Endothelial cell (in vitro differentiated cells): Measurements from ENCODE around the gene CD151. TPM values are rescaled to one million over a fixed set of nuclear protein-coding genes. Genes with fewer than 3 reads are reported as not detected.

Experiments
- DNase-seq: peaks from one replicate; pipeline ENCODE4 v3.0.0; 2021; ENCODE audit warnings: low spot score
- H3K27ac Mint-ChIP-seq: one replicate; pipeline ENCODE4 v1.8.0; 2021; ENCODE audit warnings: mixed read lengths, inconsistent platforms; ENCODE audit not compliant: unreplicated experiment
- H3K27me3 Mint-ChIP-seq: one replicate; pipeline ENCODE4 v1.8.0; 2021; ENCODE audit warnings: mild to moderate bottlenecking, moderate library complexity, mixed read lengths, inconsistent platforms; ENCODE audit not compliant: unreplicated experiment
- H3K36me3 Mint-ChIP-seq: one replicate; pipeline ENCODE4 v1.8.0; 2021; ENCODE audit warnings: mild to moderate bottlenecking, low read depth, mixed read lengths, inconsistent platforms; ENCODE audit not compliant: unreplicated experiment
- H3K4me1 Mint-ChIP-seq: one replicate; pipeline ENCODE4 v1.8.0; 2021; ENCODE audit warnings: mild to moderate bottlenecking, mixed read lengths, inconsistent platforms; ENCODE audit not compliant: unreplicated experiment
- H3K4me3 Mint-ChIP-seq: one replicate; pipeline ENCODE4 v1.8.0; 2021; ENCODE audit warnings: mild to moderate bottlenecking, mixed read lengths, inconsistent platforms; ENCODE audit not compliant: unreplicated experiment
- H3K9me3 Mint-ChIP-seq: one replicate; pipeline ENCODE4 v1.8.0; 2021; ENCODE audit warnings: mixed read lengths, inconsistent platforms; ENCODE audit not compliant: unreplicated experiment
- total RNA-seq: library from RNA; stranded (reverse); fragmentation: NEBNext Ultra II Directional; extraction: Animal tissue kit (Norgen Biotek cat#: 25700); gene quantifications from one replicate; pipeline ENCODE4 v1.2.1, GENCODE V29; 2021; ENCODE audit not compliant: unreplicated experiment
- TF ChIP-seq, protein P1 (sequence below): fragments of 200-600 bp; sonication (generic); IDR thresholded peaks from one replicate; pipeline ENCODE4 v1.5.0; 2021; ENCODE audit warnings: antibody characterized with exemption; ENCODE audit not compliant: unreplicated experiment

CD151 gene
- total RNA-seq, 1 donor from 2014 or later = 49.6 TPM

DNA sequence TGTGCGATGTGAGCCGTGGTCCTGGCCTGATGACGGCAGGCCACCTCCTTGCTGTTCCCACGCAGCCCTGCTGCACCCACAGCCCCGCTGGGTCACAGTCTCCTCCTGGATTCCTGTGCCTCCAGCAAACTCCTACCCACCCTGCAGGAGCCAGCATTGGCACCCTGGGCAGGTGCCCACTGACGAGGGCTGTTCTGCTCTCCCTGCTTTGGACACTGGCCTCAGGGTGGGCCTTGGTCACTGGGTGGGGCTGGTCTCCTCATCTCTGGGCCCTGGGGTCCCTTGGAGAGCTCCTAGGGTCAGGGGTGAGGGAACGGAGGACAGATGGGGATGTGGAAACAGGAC, 22.6 kb downstream of the CD151 start:
- Mint-ChIP-seq H3K4me1 (peaks cover 4% of the 10 kb centered on the region), H3K4me3 (no peak overlapping the region), H3K9me3 (no peaks in the 10 kb centered on the region), H3K27me3 (peaks cover 17% of the 10 kb centered on the region), H3K27ac (no peak overlapping the region), H3K36me3 (peaks cover 4% of the 10 kb centered on the region)
- DNase-seq = no peak
- TF ChIP-seq, protein P1, sequence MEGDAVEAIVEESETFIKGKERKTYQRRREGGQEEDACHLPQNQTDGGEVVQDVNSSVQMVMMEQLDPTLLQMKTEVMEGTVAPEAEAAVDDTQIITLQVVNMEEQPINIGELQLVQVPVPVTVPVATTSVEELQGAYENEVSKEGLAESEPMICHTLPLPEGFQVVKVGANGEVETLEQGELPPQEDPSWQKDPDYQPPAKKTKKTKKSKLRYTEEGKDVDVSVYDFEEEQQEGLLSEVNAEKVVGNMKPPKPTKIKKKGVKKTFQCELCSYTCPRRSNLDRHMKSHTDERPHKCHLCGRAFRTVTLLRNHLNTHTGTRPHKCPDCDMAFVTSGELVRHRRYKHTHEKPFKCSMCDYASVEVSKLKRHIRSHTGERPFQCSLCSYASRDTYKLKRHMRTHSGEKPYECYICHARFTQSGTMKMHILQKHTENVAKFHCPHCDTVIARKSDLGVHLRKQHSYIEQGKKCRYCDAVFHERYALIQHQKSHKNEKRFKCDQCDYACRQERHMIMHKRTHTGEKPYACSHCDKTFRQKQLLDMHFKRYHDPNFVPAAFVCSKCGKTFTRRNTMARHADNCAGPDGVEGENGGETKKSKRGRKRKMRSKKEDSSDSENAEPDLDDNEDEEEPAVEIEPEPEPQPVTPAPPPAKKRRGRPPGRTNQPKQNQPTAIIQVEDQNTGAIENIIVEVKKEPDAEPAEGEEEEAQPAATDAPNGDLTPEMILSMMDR = no peak

DNA sequence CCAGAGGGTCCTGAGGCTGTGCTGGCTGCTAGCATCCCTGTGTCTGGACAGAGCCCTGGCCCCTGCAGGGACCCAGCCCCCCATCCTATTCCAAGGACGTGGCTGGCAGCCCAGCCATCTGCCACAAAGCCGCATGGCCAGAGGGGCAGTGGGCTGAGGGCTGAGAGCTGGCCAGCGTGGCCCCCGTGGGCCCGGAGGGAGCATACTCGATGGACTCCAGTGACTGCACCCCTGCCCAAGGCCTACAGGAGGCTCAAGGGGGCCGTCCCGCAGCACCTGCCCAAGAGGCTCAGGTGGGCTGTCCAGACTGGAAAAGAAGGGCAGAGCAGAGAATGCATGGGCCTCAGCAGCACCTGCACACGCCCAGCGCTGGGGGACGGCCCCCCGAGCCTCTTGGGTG, 23.0 kb downstream of the CD151 start:
- peaks cover 4% of the 10 kb centered on the region for H3K36me3 Mint-ChIP-seq
- peaks cover 17% of the 10 kb centered on the region for H3K27me3 Mint-ChIP-seq
- H3K27ac Mint-ChIP-seq = no peak overlapping the region
- no peak overlapping the region for H3K4me3 Mint-ChIP-seq
- no peaks in the 10 kb centered on the region for H3K9me3 Mint-ChIP-seq
- no peak for DNase-seq
- TF ChIP-seq, protein P1 = no peak
- peaks cover 4% of the 10 kb centered on the region for H3K4me1 Mint-ChIP-seq

DNA sequence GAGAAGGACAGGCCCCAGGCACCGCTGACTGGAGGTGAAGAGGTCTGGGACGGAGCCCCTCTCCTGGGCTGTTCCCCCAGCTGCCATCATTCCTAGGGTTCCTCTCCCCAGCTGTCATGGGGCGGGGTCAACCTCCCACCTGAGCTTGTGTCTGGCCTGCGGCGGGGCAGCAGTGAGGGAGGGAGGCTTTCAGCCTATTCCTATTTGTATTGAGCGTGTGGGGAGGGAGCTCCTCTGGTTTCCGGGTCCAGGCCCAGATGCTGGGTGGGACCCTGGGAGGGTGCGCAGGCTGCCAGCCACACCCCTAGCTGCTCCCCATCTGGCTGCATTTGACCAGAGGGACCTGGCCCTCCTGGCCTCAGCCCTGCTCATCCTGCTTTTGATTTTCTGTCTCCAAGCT, 23.6 kb downstream of the CD151 start:
- no peak overlapping the region for H3K27ac Mint-ChIP-seq
- H3K4me3 Mint-ChIP-seq = no peak overlapping the region
- H3K27me3 Mint-ChIP-seq = peaks cover 21% of the 10 kb centered on the region
- H3K9me3 Mint-ChIP-seq = no peaks in the 10 kb centered on the region
- no peak for DNase-seq
- peaks cover 4% of the 10 kb centered on the region for H3K36me3 Mint-ChIP-seq
- peaks cover 4% of the 10 kb centered on the region for H3K4me1 Mint-ChIP-seq
- TF ChIP-seq, protein P1 = no peak

DNA sequence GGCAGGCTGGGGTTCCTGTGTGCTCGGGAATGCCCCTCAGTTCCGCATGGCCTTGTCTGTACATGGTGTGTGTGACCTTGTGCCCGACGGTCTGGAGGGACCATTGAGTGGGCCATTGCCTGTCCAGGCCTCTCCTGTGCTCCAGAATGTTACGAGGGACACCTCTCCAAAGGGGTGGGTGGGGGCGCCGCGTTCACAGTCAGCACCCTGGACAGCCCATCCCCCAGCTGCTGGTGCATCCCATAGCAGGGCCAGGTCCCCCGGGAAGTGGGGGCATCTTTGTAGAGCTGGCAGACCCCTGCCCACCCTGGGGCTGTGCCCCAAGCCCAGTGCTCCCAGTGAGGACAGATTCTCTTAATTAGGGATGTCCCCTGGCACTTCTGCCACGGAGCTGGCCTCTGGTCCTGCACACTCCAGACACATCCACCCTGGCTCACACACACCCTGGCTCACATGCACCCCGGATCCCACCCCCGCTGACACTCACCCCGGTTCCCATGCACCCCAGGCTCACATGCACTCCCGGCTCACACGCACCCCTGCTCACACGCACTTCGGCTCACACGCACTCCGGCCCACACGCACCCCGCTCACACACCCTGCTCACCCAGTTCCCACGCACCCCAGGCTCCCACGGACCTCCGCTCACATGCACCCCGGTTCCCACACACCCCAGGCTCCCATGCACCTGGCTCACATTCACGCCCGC, 25.5 kb downstream of the CD151 start:
- H3K36me3 Mint-ChIP-seq = peaks cover 4% of the 10 kb centered on the region
- DNase-seq = no peak
- TF ChIP-seq, protein P1 = no peak
- peaks cover 22% of the 10 kb centered on the region for H3K27me3 Mint-ChIP-seq
- no peak overlapping the region for H3K4me3 Mint-ChIP-seq
- no peak overlapping the region for H3K27ac Mint-ChIP-seq
- H3K9me3 Mint-ChIP-seq = no peaks in the 10 kb centered on the region
- peaks cover 4% of the 10 kb centered on the region for H3K4me1 Mint-ChIP-seq

DNA sequence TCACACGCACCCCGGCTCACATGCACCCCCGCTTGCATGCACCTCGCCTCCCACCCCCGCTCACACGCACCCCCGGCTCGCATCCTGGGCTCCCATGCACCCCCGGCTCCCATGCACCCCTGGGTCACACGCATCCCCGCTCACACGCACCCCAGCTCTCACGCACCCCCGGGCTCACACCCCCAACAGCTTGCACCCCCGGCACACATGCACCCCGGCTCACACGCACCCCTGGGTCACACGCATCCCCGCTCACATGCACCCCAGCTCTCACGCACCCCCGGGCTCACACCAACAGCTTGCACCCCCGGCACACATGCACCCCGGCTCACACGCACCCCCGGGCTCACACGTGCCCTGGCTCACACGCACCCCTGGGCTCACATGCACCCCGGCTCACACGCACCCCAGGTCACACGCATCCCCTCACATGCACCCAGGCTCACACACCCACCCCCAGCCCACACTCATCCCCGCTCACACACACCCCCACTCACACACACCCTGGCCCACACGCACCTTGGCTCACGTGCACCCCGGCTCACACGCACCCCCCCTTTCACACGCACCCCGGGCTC, 26.1 kb downstream of the CD151 start:
- H3K36me3 Mint-ChIP-seq = peaks cover 4% of the 10 kb centered on the region
- H3K27me3 Mint-ChIP-seq = peaks cover 23% of the 10 kb centered on the region
- TF ChIP-seq, protein P1 = no peak
- DNase-seq = no peak
- no peak overlapping the region for H3K4me3 Mint-ChIP-seq
- peaks cover 4% of the 10 kb centered on the region for H3K4me1 Mint-ChIP-seq
- H3K9me3 Mint-ChIP-seq = no peaks in the 10 kb centered on the region
- H3K27ac Mint-ChIP-seq = no peak overlapping the region
